GM08714 (cell line): Measurements from ENCODE around the gene CUL3.
A peak's percentile ranks its signal among the peaks of the same experiment; 100 is the strongest.

ENCODE experiments used
- H3K4me3 ChIP-seq: fragments of 200-500 bp; sonication (Bioruptor generic); 2 replicates; pipeline ENCODE4 v1.5.1; 2014; ENCODE audit warnings: mild to moderate bottlenecking, low read length, inconsistent platforms
- ZNF274 ChIP-seq: IDR thresholded peaks from 2 replicates; pipeline ENCODE4 v1.6.1; 2012; ENCODE audit warnings: mild to moderate bottlenecking, low read depth, low read length

CUL3 gene

GRCh38 chr2:224595518-224595917 is 10.4 kb upstream of the CUL3 start:
- no peak for TF ChIP-seq ZNF274
- no peak overlapping the region for H3K4me3 ChIP-seq

- no peak overlapping the region for H3K4me3 ChIP-seq
- TF ChIP-seq ZNF274: no peak
Observed at GRCh38 chr2:224594840-224595239, 9.7 kb upstream of the CUL3 start.

- H3K4me3 ChIP-seq: no peak overlapping the region
- TF ChIP-seq ZNF274: no peak
Observed at GRCh38 chr2:224591220-224591619, 6.1 kb upstream of the CUL3 start.

DNA sequence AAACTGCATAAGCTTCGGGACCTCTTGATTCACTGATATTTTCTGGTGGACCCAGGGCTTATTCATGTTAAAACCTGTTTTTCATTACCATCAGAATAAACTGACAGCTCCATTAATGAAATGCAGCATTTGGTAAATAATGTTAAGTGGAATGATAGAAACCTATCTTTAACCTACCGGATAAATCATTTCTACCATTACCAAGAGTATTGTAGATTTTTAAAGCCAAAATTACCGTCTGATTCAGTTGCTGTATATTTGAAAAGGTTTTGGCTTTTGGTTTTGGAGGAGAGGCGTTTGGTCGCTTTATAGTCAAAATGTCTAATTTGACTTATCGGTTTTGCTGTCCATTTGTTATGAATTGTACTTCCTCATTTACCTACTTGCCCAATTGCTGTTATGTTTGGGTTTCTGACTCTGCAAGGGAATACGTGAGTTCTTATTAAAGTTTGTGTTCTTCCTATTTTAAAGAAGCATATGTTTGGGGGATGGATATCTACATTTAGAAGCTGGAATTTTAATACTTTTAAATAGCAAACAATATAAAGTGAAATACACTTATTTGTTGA is 1.0 kb upstream of the CUL3 start:
- H3K4me3 ChIP-seq: peak overlapping the region; percentile 89
- no peak for TF ChIP-seq ZNF274

GRCh38 chr2:224584785-224585210 is 365 bp downstream of the CUL3 start:
- H3K4me3 ChIP-seq: peak overlapping the region; percentile 89
- TF ChIP-seq ZNF274: no peak

DNA sequence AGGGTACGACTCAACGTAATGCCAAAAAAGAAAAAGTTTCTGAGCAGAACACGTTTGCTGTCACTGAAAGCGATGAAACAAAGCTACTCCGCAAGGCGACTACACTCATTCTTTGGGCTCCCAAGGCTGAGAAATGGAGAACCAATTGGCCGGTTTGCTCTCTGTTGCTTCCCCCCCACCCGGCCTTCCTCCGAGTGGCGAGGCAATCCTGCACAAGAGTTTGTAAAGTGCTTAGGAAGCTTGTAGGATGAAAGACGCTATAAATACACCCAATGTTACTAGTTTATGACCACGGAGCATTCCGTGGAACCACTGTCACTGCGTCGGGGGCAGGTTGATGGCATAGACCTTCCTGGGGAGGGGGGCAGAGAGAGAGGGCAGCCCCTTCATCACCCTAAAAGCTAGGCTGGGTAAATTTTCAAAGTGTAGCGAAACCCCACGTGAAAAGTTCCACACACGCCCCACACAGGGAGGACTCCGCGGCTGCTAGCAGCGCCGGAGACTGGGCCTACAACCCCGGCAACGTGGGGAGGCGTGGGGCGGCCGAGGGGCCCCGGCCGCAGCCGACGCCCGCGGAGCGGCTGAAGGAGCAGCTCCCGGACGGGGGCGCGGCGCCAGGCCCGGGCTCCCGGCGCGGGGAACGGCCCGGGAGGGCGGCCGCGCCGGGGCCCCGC is 915 bp downstream of the CUL3 start:
- peak overlapping the region; percentile 89 for H3K4me3 ChIP-seq
- TF ChIP-seq ZNF274: no peak

DNA sequence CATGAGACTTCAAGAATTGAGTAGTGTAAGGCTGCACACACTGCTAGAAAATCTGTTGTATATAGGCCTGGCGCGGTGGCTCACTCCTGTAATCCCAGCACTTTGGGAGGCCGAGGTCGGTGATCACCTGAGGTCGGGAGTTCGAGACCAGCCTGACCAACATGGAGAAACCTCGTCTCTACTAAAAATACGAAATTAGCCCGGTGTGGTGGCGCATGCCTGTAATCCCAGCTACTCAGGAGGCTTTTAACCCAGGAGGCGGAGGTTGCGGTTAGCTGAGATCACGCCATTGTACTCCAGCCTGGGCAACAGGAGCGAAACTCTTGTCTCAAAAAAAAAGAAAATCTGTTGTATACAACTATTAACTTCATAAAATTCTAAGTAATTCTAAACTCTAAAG is 2.1 kb downstream of the CUL3 start:
- peak overlapping the region; percentile 89 for H3K4me3 ChIP-seq

DNA sequence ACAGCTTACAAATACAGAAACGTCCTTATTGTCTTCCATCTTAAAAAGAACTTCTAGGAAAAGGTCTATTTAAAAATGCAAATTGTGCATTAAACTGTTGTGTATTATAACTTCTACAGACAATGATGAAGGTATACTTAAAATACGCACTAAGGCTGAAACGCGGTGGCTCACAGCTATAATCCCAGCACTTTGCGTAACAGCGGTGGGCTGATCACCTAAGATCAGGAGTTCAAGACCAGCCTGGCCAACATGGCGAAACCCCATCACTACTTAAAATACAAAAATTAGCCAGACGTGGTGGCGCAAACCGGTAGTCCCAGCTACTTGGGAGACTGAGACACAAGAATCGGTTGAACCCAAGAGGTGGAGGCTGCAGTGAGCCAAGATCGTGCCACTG is 4.9 kb downstream of the CUL3 start:
- TF ChIP-seq ZNF274: no peak
- no peak overlapping the region for H3K4me3 ChIP-seq

GRCh38 chr2:224579411-224579810 is 5.8 kb downstream of the CUL3 start:
- 0 out of 2 replicates have a peak overlapping the region, but pooled peaks have one; percentile 29 for H3K4me3 ChIP-seq
- TF ChIP-seq ZNF274: no peak

- H3K4me3 ChIP-seq: no peak overlapping the region
- no peak for TF ChIP-seq ZNF274
Observed at GRCh38 chr2:224577541-224577940, 7.6 kb downstream of the CUL3 start.

DNA sequence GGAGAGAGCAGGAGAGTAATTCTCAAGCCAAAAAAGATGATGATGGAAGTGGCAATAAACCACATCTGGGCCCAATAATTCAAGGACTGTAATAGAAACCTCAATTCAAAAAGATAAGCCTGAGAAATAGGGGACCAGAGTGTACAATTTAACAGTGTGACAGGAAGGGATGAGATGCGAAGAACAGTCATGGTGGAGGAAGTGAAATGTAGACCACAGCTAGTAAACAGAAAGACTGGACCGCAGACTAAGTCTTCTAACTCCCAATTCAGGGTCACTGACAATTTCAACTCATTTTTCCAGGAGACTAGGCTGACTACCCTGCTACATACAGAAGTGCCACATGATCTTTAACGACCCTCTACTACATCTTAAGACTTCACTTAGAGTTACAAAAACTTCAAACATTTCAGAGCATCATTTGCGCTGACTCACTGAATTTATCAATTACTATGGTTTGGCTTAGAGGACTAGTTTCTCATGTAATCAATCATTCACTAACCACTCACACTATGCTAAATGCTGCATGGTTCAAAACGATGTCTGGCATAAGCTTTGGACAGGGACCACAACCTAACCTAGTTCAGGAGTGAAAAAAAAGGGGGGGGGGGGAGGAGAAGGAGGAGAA is 9.0 kb downstream of the CUL3 start:
- no peak for TF ChIP-seq ZNF274

GRCh38 chr2:224574423-224575084 is 10.6 kb downstream of the CUL3 start:
- no peak overlapping the region for H3K4me3 ChIP-seq

More for the DNA sequence above, 9.0 kb downstream of the CUL3 start:
- no peak overlapping the region for H3K4me3 ChIP-seq

DNA sequence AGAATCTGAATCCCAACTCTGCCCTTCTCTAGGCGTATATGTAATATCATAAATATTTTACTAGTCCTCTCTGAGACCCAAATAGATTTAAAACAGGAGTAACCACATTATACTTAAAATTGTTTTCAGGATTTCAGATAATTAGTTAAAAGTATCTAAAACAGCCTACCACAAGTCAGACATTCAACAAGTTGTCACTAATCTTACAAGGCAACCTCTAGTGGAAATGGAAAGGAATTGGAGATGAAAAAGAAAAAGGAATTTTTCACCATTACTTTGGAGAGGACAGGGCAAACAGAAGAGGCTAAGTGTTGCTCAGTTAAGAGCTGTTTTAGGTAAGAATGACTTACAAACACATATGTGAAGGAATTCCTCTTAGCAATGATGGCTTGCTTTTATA is 11.4 kb downstream of the CUL3 start:
- no peak for TF ChIP-seq ZNF274
- H3K4me3 ChIP-seq: no peak overlapping the region

More at GRCh38 chr2:224574423-224575084, 10.6 kb downstream of the CUL3 start:
- TF ChIP-seq ZNF274: no peak

GRCh38 chr2:224572338-224572737 is 12.8 kb downstream of the CUL3 start:
- TF ChIP-seq ZNF274: no peak
- no peak overlapping the region for H3K4me3 ChIP-seq
